Skin of body (tissue), 2 donors: Measurements from ENCODE around the gene LRRC4B. TPM values are rescaled to one million over a fixed set of nuclear protein-coding genes. Genes with fewer than 3 reads are reported as not detected.
"Not testable (repeated sequence)": the region's sequence is repeated elsewhere in the genome, so short reads cannot be mapped to it uniquely, and the experiment has no call there.

ENCODE experiments used
- DNase-seq: peaks from one replicate; lab custom pipeline; 2025; lab: John Stamatoyannopoulos, UW
- total RNA-seq: library from RNA; depleted of rRNA; stranded (reverse); fragments of >200 nt; gene quantifications from one replicate; pipeline ENCODE4 v1.2.3, GENCODE V29; 2014

LRRC4B gene
- total RNA-seq, 1 donor from 2014 or later: 5.1 TPM

DNA sequence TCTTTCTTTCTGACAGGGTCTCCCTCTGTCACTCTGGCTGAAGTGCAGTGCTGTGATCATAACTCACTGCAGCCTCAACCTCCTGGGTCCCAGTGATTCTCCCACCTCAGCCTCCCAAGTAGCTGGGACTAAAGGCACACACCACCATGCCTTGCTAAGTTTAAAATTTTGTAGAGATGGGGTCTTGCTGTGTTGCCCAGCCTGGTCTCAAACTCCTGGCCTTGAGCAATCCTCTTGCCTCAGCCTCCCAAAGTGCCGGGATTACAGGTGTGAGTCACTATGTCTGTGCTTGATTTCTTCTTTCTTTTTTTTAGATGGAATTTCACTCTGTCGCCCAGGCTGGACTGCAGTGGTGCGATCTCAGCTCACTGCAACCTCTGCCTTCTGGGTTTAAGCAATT is 40.2 kb downstream of the LRRC4B start:
- DNase-seq: not testable (repeated sequence)

DNA sequence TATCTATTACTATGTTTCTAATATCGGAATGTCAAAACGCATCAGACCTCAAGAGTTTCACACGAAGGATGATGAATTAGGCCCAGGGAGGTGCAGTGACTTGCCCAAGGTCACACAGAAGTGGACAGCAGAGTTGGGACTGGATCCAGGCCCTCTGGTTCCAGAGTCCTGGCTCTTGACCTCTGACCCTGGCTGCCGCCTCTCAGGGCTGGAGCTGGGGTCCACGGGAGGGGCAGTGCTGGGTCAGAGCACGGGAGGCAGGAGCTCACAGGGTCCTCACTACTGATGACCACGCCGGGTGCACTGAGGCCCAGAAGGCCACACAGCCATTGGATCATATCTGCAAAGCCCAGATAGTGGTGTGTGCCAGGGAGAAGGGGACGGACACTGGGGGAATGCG is 45.4 kb downstream of the LRRC4B start:
- DNase-seq: no peak

DNA sequence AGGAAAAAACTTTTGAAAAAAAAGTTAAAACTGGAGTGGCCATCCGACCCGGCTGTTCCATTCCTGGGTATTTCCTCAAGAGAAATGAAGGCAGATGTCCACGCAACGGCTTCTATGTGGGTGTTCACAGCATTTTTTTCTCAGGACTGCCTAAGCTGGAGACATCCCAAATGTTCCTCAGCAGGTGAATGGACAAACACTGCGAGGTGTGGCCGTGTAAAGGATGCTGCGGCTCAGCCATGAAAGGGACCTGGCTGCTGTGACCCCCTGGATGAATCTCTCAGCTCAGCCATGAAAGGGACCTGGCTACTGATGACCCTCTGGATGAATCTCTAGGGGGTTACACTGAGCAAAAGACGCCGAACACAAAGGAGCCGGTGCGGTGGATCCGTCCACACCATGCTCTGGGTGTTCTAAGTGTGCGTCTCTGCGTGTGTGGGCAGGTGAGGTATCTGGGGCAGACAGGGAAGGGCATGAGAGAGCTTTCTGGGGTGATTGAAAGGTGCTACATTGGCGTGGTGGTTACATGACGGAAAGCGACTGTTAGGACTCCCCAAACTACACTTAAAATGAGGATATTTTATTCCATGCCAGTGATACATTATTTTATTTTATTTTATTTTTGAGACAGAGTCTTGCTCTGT is 47.3 kb downstream of the LRRC4B start:
- DNase-seq: no peak

DNA sequence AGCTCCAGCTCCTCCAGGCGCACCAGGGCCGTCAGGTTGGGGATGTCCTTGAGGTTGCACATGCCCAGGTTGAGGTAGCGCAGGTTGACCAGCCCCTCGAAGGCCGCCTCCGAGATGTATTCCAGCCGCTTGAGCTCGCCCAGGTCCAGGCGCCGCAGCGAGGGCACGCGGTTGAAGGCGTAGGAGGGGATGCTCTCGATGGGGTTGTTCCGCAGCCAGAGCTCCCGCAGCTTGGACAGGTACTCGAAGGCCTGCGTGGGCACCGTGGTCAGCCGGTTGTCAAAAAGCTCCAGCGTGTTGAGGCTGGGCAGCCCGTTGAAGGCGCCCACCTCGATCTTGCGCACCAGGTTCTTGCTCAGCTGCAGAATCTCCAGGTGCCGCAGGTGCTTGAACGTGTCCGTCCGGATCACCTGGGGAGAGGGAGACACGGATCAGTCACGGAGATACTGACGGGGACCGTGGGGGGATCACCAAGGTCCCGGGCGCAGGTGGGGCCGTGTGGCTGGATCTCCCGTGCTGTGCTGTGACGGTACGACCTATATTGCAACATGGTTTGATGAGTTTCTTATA is 49.1 kb downstream of the LRRC4B start:
- no peak for DNase-seq

DNA sequence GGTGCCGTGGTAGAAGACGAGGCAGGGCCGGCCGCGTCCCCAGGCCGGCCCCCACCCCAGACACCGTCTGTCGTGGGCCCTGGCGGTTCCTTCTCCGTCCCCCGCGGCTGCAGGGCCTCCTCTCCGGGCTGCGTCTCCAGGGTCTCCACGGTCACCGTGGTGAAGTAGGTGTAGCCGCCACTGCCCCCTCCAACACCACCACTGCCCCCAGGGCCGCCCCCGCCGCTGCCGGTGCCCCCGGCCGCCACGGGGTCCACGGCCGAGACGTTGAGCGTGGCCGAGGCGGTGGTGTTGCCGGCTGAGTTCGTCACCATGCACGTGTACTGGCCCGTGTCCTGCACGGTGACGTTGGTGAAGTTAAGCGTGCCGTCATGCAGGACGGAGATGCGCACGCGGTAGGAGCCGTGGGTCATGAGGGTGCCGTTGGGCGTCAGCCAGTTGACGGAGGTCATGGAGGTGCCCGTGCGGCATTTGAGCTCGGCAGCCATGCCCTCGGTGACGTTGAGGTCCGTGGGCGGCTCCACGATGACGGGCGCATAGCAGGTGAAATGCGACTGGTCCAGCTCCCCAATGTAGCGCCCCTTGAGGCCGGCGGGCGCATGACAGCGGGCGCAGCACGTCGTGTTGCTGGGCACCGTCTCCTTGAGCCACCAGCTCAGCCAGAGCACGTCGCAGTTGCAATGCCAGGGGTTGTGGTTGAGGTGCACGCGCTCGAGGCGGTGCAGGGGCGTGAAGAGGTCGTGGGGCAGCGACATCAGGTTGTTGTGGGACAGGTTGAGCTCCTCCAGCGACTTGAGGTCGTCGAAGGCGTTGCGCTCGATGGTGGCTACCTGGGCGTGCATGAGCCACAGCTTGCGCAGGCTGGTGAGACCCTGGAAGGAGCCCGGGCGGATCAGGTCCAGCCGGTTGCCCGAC is 49.9 kb downstream of the LRRC4B start:
- no peak for DNase-seq

DNA sequence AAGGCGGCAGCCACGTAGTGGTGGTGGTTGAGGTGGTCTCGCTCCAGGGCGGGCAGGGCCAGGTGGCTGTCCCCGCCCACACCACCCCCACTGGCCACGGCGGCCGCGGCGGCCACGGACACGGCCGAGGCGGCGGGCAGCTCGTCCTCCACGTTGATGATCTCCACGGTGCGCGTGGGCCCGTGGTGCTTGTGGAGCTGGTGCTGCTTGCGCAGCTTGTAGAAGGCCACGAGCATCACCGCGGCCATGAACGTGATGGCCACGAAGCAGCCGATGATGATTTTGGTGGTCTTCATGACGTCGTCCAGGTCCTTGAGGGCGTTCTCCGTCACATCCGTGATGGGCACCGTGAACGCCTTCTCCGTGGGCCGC is 50.5 kb downstream of the LRRC4B start:
- DNase-seq: no peak

DNA sequence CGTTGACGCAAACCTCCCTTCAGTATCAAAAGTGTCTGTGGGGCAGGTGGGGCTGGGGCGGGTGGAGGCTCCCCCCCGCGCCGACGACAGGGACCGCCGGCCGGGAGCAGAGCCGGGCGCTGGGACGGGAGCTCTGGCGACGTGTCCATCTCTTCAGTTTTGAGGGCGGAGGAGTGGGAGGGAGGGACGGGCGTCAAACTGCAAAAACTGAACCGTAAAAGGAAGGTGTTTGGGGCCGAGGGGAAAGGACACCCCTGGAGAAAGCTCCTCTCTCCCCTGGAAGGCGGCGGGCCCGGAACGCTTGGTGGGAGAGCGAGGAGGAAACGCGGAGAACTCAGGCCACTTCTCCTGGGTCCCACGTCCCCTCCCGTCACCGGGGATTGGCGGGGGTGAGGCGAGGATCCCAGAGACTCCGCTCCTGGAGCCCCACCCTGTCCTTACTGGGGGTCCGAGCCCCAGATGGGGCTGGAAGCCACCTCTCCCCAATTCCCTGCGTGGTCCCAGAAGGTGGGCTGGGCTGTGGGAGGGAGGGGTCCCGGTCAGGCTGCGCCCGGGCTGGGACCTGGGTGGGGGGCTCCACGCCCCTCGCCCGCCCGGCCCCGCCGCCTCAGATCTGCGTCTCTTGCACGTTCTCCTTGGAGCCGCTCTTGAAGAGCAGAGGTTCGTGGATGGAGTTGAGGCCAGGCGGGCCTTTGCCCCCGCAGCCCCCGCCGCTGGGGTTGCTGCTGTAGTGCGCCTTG is 51.1 kb downstream of the LRRC4B start:
- no peak for DNase-seq

DNA sequence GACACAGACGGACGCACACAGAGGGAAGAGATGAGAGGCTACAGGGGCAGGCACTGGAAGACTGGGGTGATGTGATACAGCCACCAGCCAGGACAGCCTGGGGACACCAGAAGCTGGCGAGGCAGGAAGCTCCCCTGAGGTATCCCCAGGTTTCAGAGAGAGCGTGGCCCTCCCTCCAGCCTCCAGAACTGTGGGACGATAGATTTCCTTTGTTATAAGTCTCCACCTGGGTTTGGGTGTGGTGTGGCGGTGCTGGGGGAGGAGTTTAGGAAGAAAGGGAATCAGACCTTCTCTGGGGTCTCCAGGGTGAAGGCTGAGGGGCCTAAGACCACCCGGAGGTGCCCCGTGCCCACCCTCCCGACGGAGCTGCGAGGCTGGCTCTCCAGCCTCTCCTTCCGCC is 51.8 kb downstream of the LRRC4B start:
- DNase-seq: no peak

DNA sequence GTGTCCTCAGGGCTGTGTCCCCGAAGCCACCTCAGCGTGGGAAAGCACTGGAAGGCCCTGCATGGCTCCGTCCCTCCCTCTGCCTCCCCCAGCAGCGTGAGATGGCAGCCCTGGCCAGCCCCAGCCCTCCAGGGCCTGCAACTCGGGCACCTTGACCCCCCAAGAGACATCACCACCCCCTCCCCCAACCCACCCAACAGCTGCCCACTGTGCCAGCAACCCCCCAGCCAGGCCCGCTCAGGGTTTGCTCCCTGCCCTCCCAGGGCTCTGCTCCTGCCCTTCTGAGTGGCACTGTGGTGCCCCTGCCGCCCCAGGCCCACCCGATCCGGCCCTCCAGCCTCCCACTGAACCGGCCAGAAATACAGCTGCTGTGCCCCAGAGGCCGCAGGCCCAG is 53.1 kb downstream of the LRRC4B start:
- no peak for DNase-seq

DNA sequence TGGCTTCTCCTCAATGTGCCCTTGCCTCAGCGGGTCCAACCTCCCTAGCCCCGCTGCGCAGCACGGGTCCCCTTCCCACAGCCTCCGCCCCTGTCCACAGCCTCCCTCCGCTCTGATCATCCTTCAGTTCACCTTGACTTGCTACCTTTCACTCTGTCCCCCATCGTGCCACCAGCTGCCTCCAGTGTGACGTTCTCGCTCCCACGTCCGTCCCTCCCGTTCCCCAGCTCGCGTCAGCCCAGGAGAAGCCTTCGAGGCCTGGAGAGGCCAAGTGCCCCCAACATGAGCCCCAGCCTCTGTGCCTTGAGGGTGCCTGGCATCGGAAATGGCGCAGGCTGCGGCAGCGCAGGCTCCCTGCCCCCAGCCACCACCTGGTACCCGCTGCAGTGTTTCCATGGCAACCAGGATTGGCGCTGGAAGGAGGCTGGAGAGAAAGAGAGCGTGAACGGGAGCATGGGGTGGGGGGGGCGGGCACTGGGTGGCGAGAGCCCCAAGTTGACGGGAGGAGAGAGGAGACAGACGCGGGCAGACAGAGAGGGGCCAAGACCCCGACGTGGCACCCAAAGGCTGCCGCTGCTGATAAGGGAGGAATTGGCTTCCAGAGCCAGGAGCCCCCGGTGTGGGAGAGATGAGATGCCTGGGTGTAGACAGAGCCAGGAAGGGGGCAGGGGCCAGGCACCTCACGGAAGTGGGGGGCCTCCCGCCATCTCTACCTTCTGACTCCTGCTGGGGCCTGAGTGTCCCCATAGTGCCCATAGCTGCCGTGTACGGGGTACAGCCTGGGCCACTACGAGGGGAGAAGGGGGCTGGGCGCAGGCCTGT is 53.7 kb downstream of the LRRC4B start:
- no peak for DNase-seq

DNA sequence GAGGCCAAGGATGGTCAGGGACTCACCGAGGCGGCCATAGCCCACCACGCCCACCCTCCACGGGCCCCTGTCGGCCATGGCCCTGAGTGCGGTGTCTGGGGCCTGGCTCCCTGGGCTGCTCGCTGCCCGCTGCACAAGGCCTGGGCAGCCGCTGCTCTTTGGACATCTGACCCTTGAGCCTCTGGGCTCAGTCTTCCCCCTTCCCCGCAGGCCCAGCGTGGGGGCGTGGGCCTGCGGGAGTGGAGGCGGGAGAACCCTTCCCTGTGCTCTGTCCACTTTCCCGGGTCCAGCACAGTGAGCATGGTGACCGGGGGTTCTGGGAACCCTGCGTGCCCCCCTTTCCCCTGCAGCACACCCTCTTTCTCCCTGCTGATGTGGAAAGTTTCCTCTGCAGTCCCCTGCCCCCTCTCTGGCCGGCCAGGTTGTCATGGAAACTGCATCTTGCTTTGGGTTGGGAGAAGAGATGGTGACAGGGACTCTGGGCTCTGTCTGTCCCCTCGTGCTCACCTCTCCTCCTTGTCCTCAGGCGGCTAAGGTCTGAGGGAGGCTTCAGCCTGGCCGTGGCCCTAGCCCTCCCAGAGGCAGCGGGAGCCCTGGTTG is 54.4 kb downstream of the LRRC4B start, which contains the start of gene ASPDH:
Gene ASPDH (minus strand): TSS at position 168 of the 600 bp plus-strand sequence. CDS start 90 bp downstream, at position 78.
- no peak for DNase-seq

DNA sequence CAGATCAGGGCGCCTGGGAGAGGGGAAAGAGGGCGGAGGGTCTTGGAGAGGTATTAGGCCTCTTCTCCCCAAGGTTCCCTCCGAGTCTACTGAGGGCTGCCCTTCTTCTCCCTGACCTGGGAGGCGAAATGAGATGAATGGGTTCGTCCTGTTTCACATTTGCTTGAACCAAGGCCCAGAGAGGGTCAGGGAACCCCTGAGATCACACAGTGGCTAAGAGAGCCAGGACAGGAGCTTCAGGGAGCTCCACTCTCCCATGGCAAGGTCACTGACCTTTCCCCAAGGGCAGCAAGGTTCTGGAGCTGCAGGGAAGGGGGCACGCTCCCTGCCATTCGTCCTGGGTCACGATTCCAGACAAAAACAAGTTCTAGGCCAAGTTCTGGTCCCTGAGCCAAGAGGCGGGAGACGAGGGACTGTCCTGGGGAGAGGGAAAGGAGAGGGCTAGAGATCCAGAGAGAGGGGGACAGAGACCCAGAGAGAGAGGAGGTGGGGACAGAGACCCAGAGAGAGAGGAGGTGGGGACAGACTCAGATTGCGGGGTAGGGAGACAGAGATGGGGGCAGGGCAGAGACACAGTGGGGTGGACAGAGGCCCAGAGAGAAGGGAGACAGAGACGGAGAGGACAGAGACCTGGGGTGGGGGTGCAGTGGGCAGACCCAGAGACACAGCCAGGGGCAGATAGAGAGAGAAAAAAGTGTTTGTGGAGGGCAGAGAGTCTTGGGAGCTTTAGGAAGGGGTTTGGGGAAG is 55.1 kb downstream of the LRRC4B start:
- DNase-seq: no peak

DNA sequence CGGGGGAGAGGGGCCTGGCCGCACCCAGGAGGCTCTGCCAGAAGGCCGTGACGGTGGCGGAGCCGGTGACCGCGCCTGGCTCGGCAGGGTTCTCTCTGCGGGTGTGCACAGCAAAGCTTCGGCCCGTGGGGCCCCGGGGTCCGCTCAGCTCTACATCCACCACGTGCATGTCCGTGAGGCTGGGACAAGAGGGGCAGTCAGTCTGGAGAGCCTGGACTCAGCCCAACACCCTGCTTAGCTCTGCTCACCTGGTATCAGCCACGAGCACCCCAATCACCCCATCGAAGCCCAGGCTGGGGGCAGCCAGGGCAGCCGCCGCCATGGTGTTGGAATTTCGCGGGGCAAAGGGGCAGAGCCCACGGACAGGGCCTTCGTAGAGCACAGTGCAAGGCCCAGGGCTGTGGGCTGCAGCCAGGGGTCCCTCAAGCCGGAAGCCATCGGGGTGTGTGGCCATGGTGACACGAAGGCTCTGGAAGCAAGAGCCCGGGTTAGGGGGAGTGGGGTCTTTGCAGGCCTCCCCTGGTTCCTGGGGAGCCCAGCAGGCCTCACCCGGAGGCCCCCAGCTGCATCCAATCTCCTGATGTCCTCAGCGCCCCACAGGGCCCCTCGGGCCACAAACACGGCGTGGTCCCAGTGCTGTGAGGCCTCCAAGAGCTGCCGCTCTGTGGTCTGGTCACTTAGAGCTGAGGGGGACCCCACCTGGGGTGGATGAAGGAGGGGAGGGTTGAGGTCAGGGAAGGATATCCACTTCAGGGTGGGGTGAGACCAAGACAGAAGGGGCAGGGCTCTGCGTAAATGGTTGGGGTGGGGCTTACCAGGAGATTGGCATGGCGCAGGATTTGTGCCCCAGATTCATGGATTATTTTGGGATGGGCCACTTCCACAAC is 55.9 kb downstream of the LRRC4B start:
- DNase-seq: no peak

DNA sequence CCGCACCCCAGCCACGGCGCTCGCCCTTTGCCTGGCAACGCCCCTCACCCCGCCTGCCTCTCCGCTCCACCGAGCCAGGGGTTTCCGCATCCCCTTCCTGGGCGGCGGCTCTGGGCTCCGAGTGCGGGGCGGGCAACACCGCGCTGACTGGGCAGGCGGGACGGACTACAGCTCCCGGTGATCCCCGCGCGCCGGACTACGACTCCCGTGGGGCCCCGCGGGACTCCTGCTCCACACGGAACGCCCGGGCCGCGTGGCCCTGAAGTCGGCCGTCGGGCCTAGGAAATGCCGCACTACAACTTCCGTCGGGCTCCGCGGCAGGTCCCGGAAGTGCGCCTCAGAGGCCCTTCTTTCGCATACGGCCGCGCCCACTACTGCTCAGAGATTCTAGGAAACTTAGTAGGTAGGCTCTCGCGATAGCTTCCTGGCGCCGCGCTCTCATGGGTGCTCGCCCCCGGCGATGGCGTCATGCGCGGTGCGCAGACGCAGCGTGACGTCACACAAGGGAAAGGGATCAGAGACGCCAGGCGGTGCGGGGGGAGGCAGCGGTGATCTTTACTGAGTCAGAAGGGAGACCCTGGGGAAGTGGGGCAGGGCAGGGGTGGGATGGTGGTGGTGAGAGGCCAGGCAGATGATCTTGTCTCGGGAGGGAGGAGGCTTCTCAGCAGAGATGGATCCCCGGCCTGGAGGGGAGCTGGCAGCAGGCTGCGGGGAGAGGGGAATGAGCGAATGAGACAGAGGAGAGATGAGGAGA is 57.0 kb downstream of the LRRC4B start, which contains the start of gene JOSD2:
Gene JOSD2 (minus strand): TSS at position 123 of the 754 bp plus-strand sequence. CDS start 760 bp downstream, outside the sequence.
- peak; percentile 99 for DNase-seq

DNA sequence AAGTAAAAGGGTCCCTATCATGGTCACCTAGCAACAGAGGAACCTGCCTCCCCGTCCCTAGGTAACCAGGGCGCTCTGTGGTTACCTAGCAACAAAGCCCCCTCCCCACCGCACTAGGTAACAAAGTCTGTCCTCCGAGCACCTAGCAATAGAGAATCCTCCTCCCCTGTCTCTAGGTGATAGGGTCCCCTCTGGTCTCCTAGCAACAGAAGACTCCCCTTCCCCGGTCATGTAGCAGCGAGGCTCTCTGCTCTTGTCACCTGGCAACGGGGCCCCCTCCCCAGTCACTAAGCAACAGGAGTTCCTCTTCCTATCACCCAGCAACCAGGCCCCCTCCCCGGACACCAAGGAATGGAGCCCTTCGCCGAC is 57.6 kb downstream of the LRRC4B start:
- no peak for DNase-seq

DNA sequence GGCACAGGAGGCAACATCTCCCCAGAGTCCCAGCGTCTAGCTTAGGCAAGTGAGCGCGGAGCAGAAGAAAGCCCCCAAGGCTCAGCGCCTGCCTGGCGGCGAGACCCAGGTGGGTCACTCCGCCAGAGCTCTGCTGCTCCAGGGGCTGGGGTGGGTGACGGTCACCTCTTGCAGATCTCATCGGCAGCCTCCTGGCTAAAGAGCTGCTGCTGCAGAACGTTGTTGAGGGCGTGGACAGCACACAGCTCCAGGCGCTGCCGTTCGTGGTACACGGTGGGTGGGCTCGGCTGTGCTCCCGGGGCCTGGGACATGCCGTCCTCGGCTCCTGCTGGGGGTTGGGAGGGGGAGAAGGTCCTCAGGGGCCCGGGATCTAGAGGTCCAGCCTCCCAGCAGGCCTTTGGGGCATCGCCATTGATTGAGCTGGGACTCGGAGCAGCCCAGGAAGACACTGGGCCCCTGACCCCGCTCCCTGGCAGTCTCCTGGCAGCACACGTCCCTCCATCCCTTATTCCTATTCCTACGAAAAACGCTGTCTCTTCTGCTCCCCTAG is 58.0 kb downstream of the LRRC4B start:
- DNase-seq: no peak

DNA sequence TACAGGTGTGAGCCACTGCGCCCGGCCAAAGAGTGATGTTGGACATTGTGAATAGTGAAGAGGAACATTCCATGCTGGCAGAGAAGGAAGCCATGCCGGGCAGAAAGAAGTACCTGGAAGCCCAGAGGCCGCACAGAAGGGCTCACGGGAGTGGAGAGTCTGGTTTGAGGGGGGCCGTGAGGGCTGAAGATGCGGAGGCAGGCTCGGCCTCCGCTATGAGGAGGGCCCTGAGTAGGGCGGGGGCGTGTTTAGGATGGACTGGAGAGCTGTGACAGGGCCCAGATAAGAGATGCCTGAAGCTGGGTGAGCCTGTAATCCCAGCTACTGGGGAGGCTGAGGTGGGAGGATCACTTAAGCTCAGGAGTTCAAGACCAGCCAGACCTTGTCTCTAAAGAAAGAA is 58.9 kb downstream of the LRRC4B start:
- DNase-seq: no peak

DNA sequence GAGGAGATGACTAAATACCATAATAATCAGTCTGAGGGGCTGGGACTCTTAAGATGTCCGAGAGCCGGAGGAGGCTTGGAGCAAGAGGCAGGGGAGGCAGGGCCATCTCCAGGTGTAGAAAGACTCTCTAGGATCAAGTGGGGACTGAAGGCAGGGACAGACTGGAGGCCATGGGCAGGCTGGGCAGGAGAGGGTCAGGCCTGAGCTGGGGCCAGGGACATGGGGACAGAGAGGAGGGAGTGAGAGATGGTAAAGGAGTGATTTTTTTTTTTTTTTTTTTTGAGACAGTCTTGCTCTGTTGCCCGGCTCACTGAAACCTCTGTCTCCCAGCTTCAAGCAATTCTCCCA is 59.4 kb downstream of the LRRC4B start:
- no peak for DNase-seq
